GM12892 (cell line): ENCODE results near the gene SOX1.

Source experiments
- DNase-seq: peaks from one replicate; pipeline ENCODE4 v3.0.0; 2011; ENCODE audit not compliant: insufficient read length
- FAIRE-seq: peaks from 2 replicates; lab custom pipeline; 2011; peaks lifted over from hg19 to GRCh38; lab: Jason Lieb, UNC
- POLR2A ChIP-seq: IDR thresholded peaks from 2 replicates; pipeline ENCODE4 v1.6.1; 2011; ENCODE audit warnings: low read depth, low read length, control low read depth
- POLR2AphosphoS5 ChIP-seq: IDR thresholded peaks from 2 replicates; pipeline ENCODE4 v1.6.1; 2011; ENCODE audit warnings: low read depth, low read length, control low read depth
- TAF1 ChIP-seq: IDR thresholded peaks from 2 replicates; pipeline ENCODE4 v1.6.1; 2011; ENCODE audit warnings: low read depth, mild to moderate bottlenecking, control low read depth, low read length, borderline replicate concordance

SOX1 gene

GRCh38 chr13:112053744-112054615 lies 13.0 kb upstream of the SOX1 start:
- no peak for FAIRE-seq
- no peak for TF ChIP-seq POLR2A
- TF ChIP-seq POLR2AphosphoS5, result no peak
- no peak for TF ChIP-seq TAF1
- no peak for DNase-seq

DNA sequence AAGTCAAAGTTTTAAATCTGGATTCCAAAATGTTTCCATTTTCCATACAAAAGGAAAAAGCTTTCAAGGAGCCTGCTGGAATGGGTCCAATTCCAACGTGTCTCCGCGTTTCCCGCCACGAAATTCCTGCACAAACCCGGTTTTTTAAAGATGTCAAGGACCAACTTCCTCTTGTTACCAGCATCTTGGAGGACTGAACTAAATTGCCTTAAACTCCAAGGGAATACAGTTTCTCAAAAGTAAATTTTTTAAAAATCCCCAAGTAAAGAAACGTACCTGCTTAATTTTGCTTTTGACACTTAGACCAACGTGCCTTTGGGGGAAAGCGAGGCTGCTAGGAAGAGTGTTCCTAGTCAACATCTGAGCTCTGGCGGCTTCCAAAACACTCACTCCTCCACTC lies 12.3 kb upstream of the SOX1 start:
- DNase-seq (no peak), FAIRE-seq (no peak)
- no peak for TF ChIP-seq TAF1
- no peak for TF ChIP-seq POLR2AphosphoS5
- no peak for TF ChIP-seq POLR2A

DNA sequence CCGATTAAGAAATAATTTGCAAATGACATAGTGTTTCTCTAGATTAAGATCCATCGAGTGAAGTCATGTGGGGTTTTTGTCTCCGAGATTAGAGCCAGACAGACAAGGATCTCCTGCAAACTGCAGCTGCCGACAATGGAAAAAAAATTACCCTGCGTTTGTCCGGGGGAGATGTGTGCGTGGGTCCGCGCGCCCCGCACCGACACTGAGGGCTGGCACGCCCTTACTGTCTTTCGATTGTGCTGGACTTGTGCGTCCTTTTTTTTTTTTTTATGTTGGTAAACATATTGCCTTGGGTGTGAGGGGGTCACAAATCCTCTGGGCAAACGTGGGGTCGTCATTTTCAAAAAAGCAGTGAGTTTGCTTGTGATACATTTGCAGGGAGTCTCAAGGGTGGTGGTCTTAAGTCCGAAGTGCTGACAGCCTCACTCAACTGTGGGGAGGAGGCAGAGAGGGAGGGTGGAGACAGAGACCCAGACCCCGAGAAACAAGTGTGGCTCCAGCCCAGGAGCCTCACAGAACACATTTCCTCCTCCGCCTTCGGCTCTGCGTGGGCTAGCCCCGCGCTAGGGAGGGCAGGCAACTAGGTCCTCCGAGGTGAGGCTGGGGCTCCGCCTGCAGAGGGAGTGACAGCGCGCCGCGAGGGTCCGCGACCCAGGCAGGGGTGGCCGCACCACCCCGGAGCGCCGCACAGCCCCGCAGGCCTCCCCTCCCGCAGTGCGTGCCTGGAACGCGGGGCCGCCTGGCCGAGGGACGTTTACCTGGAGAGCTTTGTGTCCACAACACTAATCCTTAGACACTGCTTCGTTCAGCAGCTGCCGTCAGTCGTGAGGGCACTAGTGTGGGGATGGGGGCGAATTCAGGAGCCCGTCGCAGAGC lies 11.7 kb upstream of the SOX1 start:
- TF ChIP-seq POLR2A (no peak), TAF1 (no peak), POLR2AphosphoS5 (no peak)
- no peak for DNase-seq
- FAIRE-seq, result no peak

DNA sequence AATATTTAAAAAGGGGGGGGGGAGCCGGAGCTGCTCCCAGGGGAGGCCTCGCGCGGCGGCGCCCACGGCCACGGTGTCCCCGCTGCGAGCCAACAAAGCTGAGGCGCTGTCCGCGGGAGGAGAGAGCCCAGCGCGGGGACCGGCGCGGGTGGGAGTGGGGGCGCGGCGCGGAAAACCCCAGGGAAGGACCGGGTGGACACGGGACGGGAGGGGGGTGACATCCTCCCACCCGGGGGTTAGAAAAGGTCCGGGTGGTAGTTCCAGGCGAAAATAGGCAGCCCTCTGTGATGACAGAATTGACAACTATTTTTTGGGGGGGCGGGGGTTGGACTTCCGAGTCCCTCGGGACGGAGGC lies 11.1 kb upstream of the SOX1 start:
- DNase-seq (no peak), FAIRE-seq (no peak)
- no peak for TF ChIP-seq TAF1
- no peak for TF ChIP-seq POLR2A

- TF ChIP-seq POLR2A (no peak), POLR2AphosphoS5 (no peak), TAF1 (no peak)
- DNase-seq (no peak), FAIRE-seq (no peak)
Measured at GRCh38 chr13:112056284-112056727, 10.6 kb upstream of the SOX1 start.

DNA sequence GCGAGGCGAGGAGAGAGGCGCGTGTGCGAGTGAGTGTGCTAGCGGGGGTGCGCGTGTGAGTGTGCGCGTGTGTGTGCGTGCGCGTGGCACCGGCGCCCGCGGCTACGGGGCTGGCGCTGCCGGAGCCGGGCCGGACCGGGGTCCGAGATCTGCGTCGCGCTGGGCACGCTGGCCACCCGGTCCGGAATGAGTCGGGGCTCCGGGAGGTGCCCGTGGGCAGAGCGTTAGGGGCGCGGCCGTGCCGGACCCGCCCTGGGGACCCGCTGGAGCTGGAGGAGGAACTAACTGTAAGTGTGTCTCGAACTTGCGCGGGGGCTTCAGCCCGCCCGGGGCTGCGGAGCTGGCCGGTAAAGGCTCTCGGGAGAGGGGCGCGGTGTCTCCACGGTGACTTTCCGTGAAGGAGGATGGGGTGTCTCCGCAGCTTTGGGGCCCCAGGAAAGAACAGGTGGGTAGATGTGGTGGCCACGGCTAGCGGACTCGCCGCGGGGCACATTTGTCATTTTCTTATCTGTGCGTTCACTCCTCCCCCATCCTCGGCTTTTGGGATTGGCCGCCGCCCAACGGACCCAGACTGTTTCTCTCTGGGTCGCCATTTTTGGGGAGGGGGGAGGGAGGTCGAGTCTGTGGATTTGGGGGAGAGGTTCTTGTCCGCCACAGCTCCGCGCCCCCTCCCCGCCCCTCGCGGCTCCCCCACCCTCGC lies 10.1 kb upstream of the SOX1 start:
- DNase-seq (no peak), FAIRE-seq (no peak)
- no peak for TF ChIP-seq POLR2AphosphoS5
- no peak for TF ChIP-seq TAF1
- TF ChIP-seq POLR2A, result no peak

- TF ChIP-seq POLR2A (no peak), TAF1 (no peak), POLR2AphosphoS5 (no peak)
- DNase-seq, result no peak
- FAIRE-seq, result no peak
Measured at GRCh38 chr13:112057439-112057735, 9.6 kb upstream of the SOX1 start.

- FAIRE-seq, result no peak
- TF ChIP-seq POLR2A, result no peak
- no peak for TF ChIP-seq POLR2AphosphoS5
- DNase-seq, result no peak
Measured at GRCh38 chr13:112057736-112058518, 9.0 kb upstream of the SOX1 start.

DNA sequence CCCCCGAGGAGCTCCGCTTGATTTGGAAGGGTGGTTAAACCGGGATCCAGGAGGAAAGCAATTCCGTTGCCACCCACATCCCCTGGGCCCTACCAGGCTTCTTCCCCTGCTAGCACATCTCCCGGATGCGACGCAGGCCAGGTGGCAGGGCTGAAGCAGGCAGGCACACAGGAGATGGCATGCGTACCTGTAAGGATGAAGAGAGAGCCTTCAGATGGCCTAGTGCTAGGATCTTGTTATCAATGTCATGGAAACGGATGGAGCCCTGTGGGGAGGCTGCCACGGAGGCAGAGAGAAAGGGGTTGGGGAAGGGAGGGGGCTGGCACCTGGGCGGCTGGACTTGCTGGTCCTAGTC lies 8.5 kb upstream of the SOX1 start:
- TF ChIP-seq TAF1 (no peak), POLR2A (no peak), POLR2AphosphoS5 (no peak)
- FAIRE-seq (no peak), DNase-seq (no peak)

DNA sequence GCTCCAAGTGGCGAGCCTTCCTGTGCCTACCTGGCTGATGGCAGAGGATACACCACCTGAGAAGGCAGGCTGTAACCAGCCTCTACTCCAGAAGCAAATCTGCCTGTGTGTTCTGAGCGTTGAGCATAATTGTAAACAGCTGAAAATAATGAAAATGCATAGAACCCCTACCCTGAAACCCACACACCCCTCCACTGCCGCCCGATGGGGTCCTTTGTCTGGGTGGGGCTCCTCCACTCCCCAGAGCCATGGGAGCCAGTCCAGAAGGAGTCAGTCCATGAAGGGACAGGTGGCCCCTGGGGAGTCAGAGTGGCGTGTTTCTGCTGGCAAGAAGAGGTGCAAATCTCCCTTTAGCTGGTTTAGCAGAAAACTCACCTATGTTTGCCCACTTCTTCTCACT lies 8.0 kb upstream of the SOX1 start:
- no peak for DNase-seq
- no peak for FAIRE-seq
- TF ChIP-seq POLR2AphosphoS5, result no peak
- no peak for TF ChIP-seq TAF1
- no peak for TF ChIP-seq POLR2A
